ENCODE results near the gene MYRFL. TPM values are rescaled to one million over a fixed set of nuclear protein-coding genes. Genes with fewer than 3 reads are reported as not detected.

Gene MYRFL
- total and polyA plus RNA-seq, 3 experiments from 2014 or later = not detected

GRCh38 chr12:69821032-69821455 lies 4.0 kb upstream of the MYRFL start:
- no peaks in the 10 kb centered on the region for H3K4me1 Mint-ChIP-seq
- DNase-seq = no peak
- CTCF ChIA-PET = no interaction called here

GRCh38 chr12:69821456-69822159 lies 3.4 kb upstream of the MYRFL start:
- Histone ChIP-seq H3K36me3 (ENCODE audit: insufficient read depth, low read length) (no peaks in the 10 kb centered on the region), H3K4me3 (ENCODE audit: low read length) (no peak overlapping the region), H3K27me3 (ENCODE audit: insufficient read depth, low read length, poor library complexity, severe bottlenecking) (no peaks in the 10 kb centered on the region), H3K9me3 (ENCODE audit: low read length) (no peaks in the 10 kb centered on the region), H3K27ac (ENCODE audit: low read depth, low read length) (no peak overlapping the region), H3K4me1 (ENCODE audit: insufficient read depth, low read length) (no peaks in the 10 kb centered on the region)
- peaks cover 3 to 16% of the 10 kb centered on the region in 2 donors for H3K27me3 Mint-ChIP-seq
- H3K4me3 Mint-ChIP-seq = no peak overlapping the region
- ChIA-PET CTCF (no interaction called here), POLR2A (no interaction called here)
- no peak overlapping the region for H3K27ac Mint-ChIP-seq
- no peaks in the 10 kb centered on the region for H3K4me1 Mint-ChIP-seq
- peaks cover under 1 to 3% (median 2%) of the 10 kb centered on the region in 3 donors for H3K36me3 Mint-ChIP-seq
- no peaks in the 10 kb centered on the region for H3K9me3 Mint-ChIP-seq
- no peak for DNase-seq

More at GRCh38 chr12:69821032-69821455, 4.0 kb upstream of the MYRFL start:
- Mint-ChIP-seq H3K36me3 (peaks cover 4 to 7% (median 5%) of the 10 kb centered on the region in 3 donors), H3K4me3 (no peak overlapping the region), H3K27me3 (peaks cover 1 to 10% of the 10 kb centered on the region in 2 donors), H3K9me3 (no peaks in the 10 kb centered on the region), H3K27ac (no peak overlapping the region)
- Histone ChIP-seq H3K9me3 (ENCODE audit: low read length) (no peaks in the 10 kb centered on the region), H3K4me1 (ENCODE audit: insufficient read depth, low read length) (no peaks in the 10 kb centered on the region), H3K27me3 (ENCODE audit: insufficient read depth, low read length, poor library complexity, severe bottlenecking) (no peaks in the 10 kb centered on the region), H3K4me3 (ENCODE audit: low read length) (no peak overlapping the region), H3K36me3 (ENCODE audit: insufficient read depth, low read length) (no peaks in the 10 kb centered on the region), H3K27ac (ENCODE audit: low read depth, low read length) (no peak overlapping the region)
- POLR2A ChIA-PET = no interaction called here

- Mint-ChIP-seq H3K36me3 (no peaks in the 10 kb centered on the region), H3K4me1 (no peaks in the 10 kb centered on the region), H3K9me3 (no peaks in the 10 kb centered on the region), H3K27ac (no peak overlapping the region), H3K4me3 (no peak overlapping the region), H3K27me3 (peaks cover 3 to 22% of the 10 kb centered on the region in 2 donors)
- DNase-seq = no peak
- H3K4me3 ChIP-seq (ENCODE audit: low read length) = no peak overlapping the region
- H3K4me1 ChIP-seq (ENCODE audit: insufficient read depth, low read length) = no peaks in the 10 kb centered on the region
- ChIA-PET POLR2A (no interaction called here), CTCF (no interaction called here)
- H3K9me3 ChIP-seq (ENCODE audit: low read length) = no peaks in the 10 kb centered on the region
- no peaks in the 10 kb centered on the region for H3K27me3 ChIP-seq (ENCODE audit: insufficient read depth, low read length, poor library complexity, severe bottlenecking)
- no peaks in the 10 kb centered on the region for H3K36me3 ChIP-seq (ENCODE audit: insufficient read depth, low read length)
- H3K27ac ChIP-seq (ENCODE audit: low read depth, low read length) = no peak overlapping the region
Observed at GRCh38 chr12:69822201-69822860, 2.7 kb upstream of the MYRFL start.

- Histone ChIP-seq H3K4me3 (ENCODE audit: low read length) (no peak overlapping the region), H3K9me3 (ENCODE audit: low read length) (no peaks in the 10 kb centered on the region), H3K27me3 (ENCODE audit: insufficient read depth, low read length, poor library complexity, severe bottlenecking) (no peaks in the 10 kb centered on the region), H3K4me1 (ENCODE audit: insufficient read depth, low read length) (no peaks in the 10 kb centered on the region), H3K27ac (ENCODE audit: low read depth, low read length) (no peak overlapping the region), H3K36me3 (ENCODE audit: insufficient read depth, low read length) (no peaks in the 10 kb centered on the region)
- Mint-ChIP-seq H3K9me3 (no peaks in the 10 kb centered on the region), H3K36me3 (no peaks in the 10 kb centered on the region), H3K4me1 (no peaks in the 10 kb centered on the region), H3K27me3 (peaks cover 3 to 24% of the 10 kb centered on the region in 2 donors), H3K4me3 (no peak overlapping the region), H3K27ac (no peak overlapping the region)
- no peak for DNase-seq
- ChIA-PET CTCF (no interaction called here), POLR2A (no interaction called here)
Observed at GRCh38 chr12:69824028-69824427, 999 bp upstream of the MYRFL start.

GRCh38 chr12:69828897-69829296 lies 3.9 kb downstream of the MYRFL start:
- Mint-ChIP-seq H3K9me3 (no peaks in the 10 kb centered on the region), H3K4me1 (no peaks in the 10 kb centered on the region), H3K36me3 (no peaks in the 10 kb centered on the region), H3K27me3 (peaks cover 5 to 48% of the 10 kb centered on the region in 2 donors), H3K27ac (no peak overlapping the region), H3K4me3 (no peak overlapping the region)
- CTCF ChIA-PET = no interaction called here
- Histone ChIP-seq H3K27me3 (ENCODE audit: insufficient read depth, low read length, poor library complexity, severe bottlenecking) (no peaks in the 10 kb centered on the region), H3K36me3 (ENCODE audit: insufficient read depth, low read length) (no peaks in the 10 kb centered on the region), H3K27ac (ENCODE audit: low read depth, low read length) (no peak overlapping the region), H3K4me3 (ENCODE audit: low read length) (no peak overlapping the region), H3K9me3 (ENCODE audit: low read length) (no peaks in the 10 kb centered on the region), H3K4me1 (ENCODE audit: insufficient read depth, low read length) (no peaks in the 10 kb centered on the region)
- POLR2A ChIA-PET = no interaction called here
- DNase-seq = no peak

- POLR2A ChIA-PET = no interaction called here
- H3K9me3 Mint-ChIP-seq = no peaks in the 10 kb centered on the region
- no peaks in the 10 kb centered on the region for H3K9me3 ChIP-seq (ENCODE audit: low read length)
- peaks cover 4 to 25% of the 10 kb centered on the region in 2 donors for H3K27me3 Mint-ChIP-seq
- no peaks in the 10 kb centered on the region for H3K4me1 ChIP-seq (ENCODE audit: insufficient read depth, low read length)
- no peak overlapping the region for H3K27ac Mint-ChIP-seq
- no peak overlapping the region for H3K4me3 ChIP-seq (ENCODE audit: low read length)
- CTCF ChIA-PET = no interaction called here
- H3K36me3 Mint-ChIP-seq = no peaks in the 10 kb centered on the region
- no peaks in the 10 kb centered on the region for H3K36me3 ChIP-seq (ENCODE audit: insufficient read depth, low read length)
- H3K4me1 Mint-ChIP-seq = no peaks in the 10 kb centered on the region
- no peak for DNase-seq
- H3K27me3 ChIP-seq (ENCODE audit: insufficient read depth, low read length, poor library complexity, severe bottlenecking) = no peaks in the 10 kb centered on the region
- H3K27ac ChIP-seq (ENCODE audit: low read depth, low read length) = no peak overlapping the region
- H3K4me3 Mint-ChIP-seq = no peak overlapping the region
Observed at GRCh38 chr12:69833696-69834095, 8.7 kb downstream of the MYRFL start.

- Mint-ChIP-seq H3K4me1 (no peaks in the 10 kb centered on the region), H3K4me3 (no peak overlapping the region), H3K27me3 (peaks cover 6 to 23% of the 10 kb centered on the region in 2 donors), H3K9me3 (no peaks in the 10 kb centered on the region), H3K27ac (no peak overlapping the region), H3K36me3 (no peaks in the 10 kb centered on the region)
- ChIA-PET CTCF (no interaction called here), POLR2A (no interaction called here)
- no peak overlapping the region for H3K27ac ChIP-seq (ENCODE audit: low read depth, low read length)
- H3K9me3 ChIP-seq (ENCODE audit: low read length) = no peaks in the 10 kb centered on the region
- no peaks in the 10 kb centered on the region for H3K4me1 ChIP-seq (ENCODE audit: insufficient read depth, low read length)
- no peaks in the 10 kb centered on the region for H3K36me3 ChIP-seq (ENCODE audit: insufficient read depth, low read length)
- no peaks in the 10 kb centered on the region for H3K27me3 ChIP-seq (ENCODE audit: insufficient read depth, low read length, poor library complexity, severe bottlenecking)
- no peak overlapping the region for H3K4me3 ChIP-seq (ENCODE audit: low read length)
- no peak for DNase-seq
Observed at GRCh38 chr12:69834147-69834546, 9.1 kb downstream of the MYRFL start.

- no peak for DNase-seq
- Mint-ChIP-seq H3K9me3 (no peaks in the 10 kb centered on the region), H3K27me3 (peaks cover 4 to 18% of the 10 kb centered on the region in 2 donors), H3K36me3 (no peaks in the 10 kb centered on the region), H3K27ac (no peak overlapping the region), H3K4me1 (no peaks in the 10 kb centered on the region), H3K4me3 (no peak overlapping the region)
- no peak overlapping the region for H3K4me3 ChIP-seq (ENCODE audit: low read length)
- H3K27me3 ChIP-seq (ENCODE audit: insufficient read depth, low read length, poor library complexity, severe bottlenecking) = no peaks in the 10 kb centered on the region
- no peaks in the 10 kb centered on the region for H3K36me3 ChIP-seq (ENCODE audit: insufficient read depth, low read length)
- no peaks in the 10 kb centered on the region for H3K4me1 ChIP-seq (ENCODE audit: insufficient read depth, low read length)
- POLR2A ChIA-PET = no interaction called here
- CTCF ChIA-PET = no interaction called here
- H3K9me3 ChIP-seq (ENCODE audit: low read length) = no peaks in the 10 kb centered on the region
- no peak overlapping the region for H3K27ac ChIP-seq (ENCODE audit: low read depth, low read length)
Observed at GRCh38 chr12:69834576-69834975, 9.5 kb downstream of the MYRFL start.

Measured in CD8-positive, alpha-beta memory T cell (primary cell).